Endometrial microvascular endothelial cells (primary cell): ENCODE data around the gene PDZD11. TPM values are rescaled to one million over a fixed set of nuclear protein-coding genes. Genes with fewer than 3 reads are reported as not detected.
"Not testable (repeated sequence)": the region's sequence is repeated elsewhere in the genome, so short reads cannot be mapped to it uniquely, and the experiment has no call there.

Source experiments
- in situ Hi-C: cut with HindIII; loops from 2 replicates; pipeline ENCODE4 v1.10.0; 2017; ENCODE audit warnings: low sequenced_read_pairs, low pct_unique_long_range_greater_than_20kb; ENCODE audit errors: inconsistent ontology term
- total RNA-seq: library from RNA; depleted of rRNA; stranded (reverse); fragments of >200 nt; gene quantifications from one replicate; pipeline ENCODE4 v1.2.3, GENCODE V29; 2015; ENCODE audit errors: inconsistent ontology term

PDZD11 gene
- 69.4 TPM for total RNA-seq

GRCh38 chrX:70289793-70290770 is at the start of gene PDZD11, which contains the start of gene KIF4A:
TSS of gene PDZD11 (minus strand) at chrX:70289927. CDS start at chrX:70289341, 586 bp downstream.
TSS of gene KIF4A (plus strand) at chrX:70290104. CDS start at chrX:70290459, 355 bp downstream.
- in situ Hi-C loops, result no loop called here

- in situ Hi-C loops, result no loop called here
Observed at GRCh38 chrX:70338290-70338689, 48.6 kb upstream of the PDZD11 start.

- in situ Hi-C loops, result no loop called here
Observed at GRCh38 chrX:70336767-70337166, 47.0 kb upstream of the PDZD11 start.

- in situ Hi-C loops, result no loop called here
Observed at GRCh38 chrX:70332600-70332999, 42.9 kb upstream of the PDZD11 start.

GRCh38 chrX:70331161-70331560 is 41.4 kb upstream of the PDZD11 start:
- in situ Hi-C loops, result no loop called here

GRCh38 chrX:70324326-70324725 is 34.6 kb upstream of the PDZD11 start:
- in situ Hi-C loops, result no loop called here

- in situ Hi-C loops, result not testable (repeated sequence)
Observed at GRCh38 chrX:70323628-70324027, 33.9 kb upstream of the PDZD11 start.

GRCh38 chrX:70322784-70323183 is 33.1 kb upstream of the PDZD11 start:
- in situ Hi-C loops, result no loop called here

GRCh38 chrX:70313503-70313902 is 23.8 kb upstream of the PDZD11 start:
- in situ Hi-C loops, result no loop called here

GRCh38 chrX:70301716-70302115 is 12.0 kb upstream of the PDZD11 start:
- in situ Hi-C loops, result no loop called here

- in situ Hi-C loops, result no loop called here
Observed at GRCh38 chrX:70293621-70294020, 3.9 kb upstream of the PDZD11 start.

GRCh38 chrX:70292788-70293187 is 3.1 kb upstream of the PDZD11 start:
- in situ Hi-C loops, result no loop called here

- in situ Hi-C loops, result no loop called here
Observed at GRCh38 chrX:70289168-70289792, 447 bp downstream of the PDZD11 start.

GRCh38 chrX:70281951-70282350 is 7.8 kb downstream of the PDZD11 start, which contains the start of gene RAB41:
TSS of gene RAB41 (plus strand) at chrX:70282172. CDS start at chrX:70282218, 46 bp downstream.
- in situ Hi-C loops, result no loop called here

- in situ Hi-C loops, result no loop called here
Observed at GRCh38 chrX:70280573-70280972, 9.2 kb downstream of the PDZD11 start.

- in situ Hi-C loops, result no loop called here
Observed at GRCh38 chrX:70279081-70279480, 10.6 kb downstream of the PDZD11 start.

GRCh38 chrX:70274029-70274428 is 15.7 kb downstream of the PDZD11 start:
- in situ Hi-C loops, result not testable (repeated sequence)

GRCh38 chrX:70268034-70268433 is 21.7 kb downstream of the PDZD11 start, which contains the start of gene ARR3:
TSS of gene ARR3 (plus strand) at chrX:70268334. CDS start at chrX:70269386, 1,052 bp downstream.
- in situ Hi-C loops, result no loop called here

- in situ Hi-C loops, result no loop called here
Observed at GRCh38 chrX:70264784-70265183, 24.9 kb downstream of the PDZD11 start.
